Testis (tissue), 3 donors: ENCODE data around the gene PRDX6. TPM values are rescaled to one million over a fixed set of nuclear protein-coding genes. Genes with fewer than 3 reads are reported as not detected.

ENCODE experiments used
- DNase-seq: peaks from one replicate; pipeline ENCODE4 v3.0.0-alpha.2; 2019
- H3K27ac ChIP-seq, 2 donors: fragments of 200-600 bp; sonication (generic); one replicate each; pipeline ENCODE4 v1.5.1; 2019
- H3K27me3 ChIP-seq: fragments of 200-600 bp; sonication (generic); one replicate; pipeline ENCODE4 v1.5.1; 2019
- H3K36me3 ChIP-seq: fragments of 200-600 bp; sonication (generic); one replicate; pipeline ENCODE4 v1.5.1; 2017; ENCODE audit warnings: low read depth; ENCODE audit errors: missing control alignments
- H3K4me1 ChIP-seq: fragments of 200-600 bp; sonication (generic); one replicate; pipeline ENCODE4 v1.5.1; 2019
- H3K4me3 ChIP-seq, 2 donors: fragments of 200-600 bp; sonication (generic); one replicate each; pipeline ENCODE4 v1.5.1; 2017 to 2019
- H3K9me3 ChIP-seq: fragments of 200-600 bp; sonication (generic); one replicate; pipeline ENCODE4 v1.5.1; 2017
- POLR2A ChIP-seq: fragments of 450-650 bp; IDR thresholded peaks from one replicate; pipeline ENCODE4 v1.6.1; 2017; ENCODE audit warnings: antibody characterized with exemption, mild to moderate bottlenecking, moderate library complexity
- WGBS, 2 donors: methylation state at CpG; one replicate each; pipeline ENCODE4 v1.1.5; 2018; 5-methylcytosine and 5-hydroxymethylcytosine counted together
- intact Hi-C: fragments of 100-400 bp; cut with DNase I; formaldehyde crosslinking; loops from one replicate; pipeline ENCODE4 v1.15.1; 2023; ENCODE audit warnings: low total_unique reads
- polyA plus RNA-seq: library from polyadenylated mRNA; stranded (reverse); fragments of 350-450 nt; fragmentation: Illumina TruSeq; extraction: RNeasy Lipid Tissue Mini Kit (QIAGEN cat#74804); gene quantifications from one replicate; pipeline ENCODE4 v1.2.3, GENCODE V29; 2014; ENCODE audit warnings: low read depth, low replicate concordance; ENCODE audit not compliant: insufficient read depth
- total RNA-seq, 2 donors: library from RNA; depleted of rRNA; stranded (reverse); fragments of >200 nt; gene quantifications; one replicate each; pipeline ENCODE4 v1.2.3, GENCODE V29; 2016
- TF ChIP-seq, protein P1 (sequence below), 3 experiments: fragments of 450-650 bp in 2 of 3; fragments of 200-600 bp in 1 of 3; sonication (generic) in 1 of 3; IDR thresholded peaks; one replicate each; pipeline ENCODE4 v1.5.1; 2016 to 2019; ENCODE audit warnings: antibody characterized with exemption in 3 of 3, mild to moderate bottlenecking in 2 of 3, moderate library complexity in 1 of 3

Gene PRDX6
- total and polyA plus RNA-seq, 3 donors from 2014 or later: 376 to 458 (median 385) TPM

GRCh38 chr1:173447224-173447623 is 29.9 kb upstream of the PRDX6 start:
- Histone ChIP-seq H3K27me3 (no peaks in the 10 kb centered on the region), H3K36me3 (no peaks in the 10 kb centered on the region), H3K4me3 (no peak overlapping the region), H3K27ac (no peak overlapping the region), H3K4me1 (no peaks in the 10 kb centered on the region), H3K9me3 (no peaks in the 10 kb centered on the region)
- intact Hi-C loops: no loop called here
- no peak for DNase-seq
- 83 to 86% methylated on average over 1 of the region's 1 CpG for WGBS, 2 donors
- TF ChIP-seq, protein P1, sequence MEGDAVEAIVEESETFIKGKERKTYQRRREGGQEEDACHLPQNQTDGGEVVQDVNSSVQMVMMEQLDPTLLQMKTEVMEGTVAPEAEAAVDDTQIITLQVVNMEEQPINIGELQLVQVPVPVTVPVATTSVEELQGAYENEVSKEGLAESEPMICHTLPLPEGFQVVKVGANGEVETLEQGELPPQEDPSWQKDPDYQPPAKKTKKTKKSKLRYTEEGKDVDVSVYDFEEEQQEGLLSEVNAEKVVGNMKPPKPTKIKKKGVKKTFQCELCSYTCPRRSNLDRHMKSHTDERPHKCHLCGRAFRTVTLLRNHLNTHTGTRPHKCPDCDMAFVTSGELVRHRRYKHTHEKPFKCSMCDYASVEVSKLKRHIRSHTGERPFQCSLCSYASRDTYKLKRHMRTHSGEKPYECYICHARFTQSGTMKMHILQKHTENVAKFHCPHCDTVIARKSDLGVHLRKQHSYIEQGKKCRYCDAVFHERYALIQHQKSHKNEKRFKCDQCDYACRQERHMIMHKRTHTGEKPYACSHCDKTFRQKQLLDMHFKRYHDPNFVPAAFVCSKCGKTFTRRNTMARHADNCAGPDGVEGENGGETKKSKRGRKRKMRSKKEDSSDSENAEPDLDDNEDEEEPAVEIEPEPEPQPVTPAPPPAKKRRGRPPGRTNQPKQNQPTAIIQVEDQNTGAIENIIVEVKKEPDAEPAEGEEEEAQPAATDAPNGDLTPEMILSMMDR (IDR thresholded peaks at IDR 0.05): no peak
- TF ChIP-seq POLR2A: no peak

DNA sequence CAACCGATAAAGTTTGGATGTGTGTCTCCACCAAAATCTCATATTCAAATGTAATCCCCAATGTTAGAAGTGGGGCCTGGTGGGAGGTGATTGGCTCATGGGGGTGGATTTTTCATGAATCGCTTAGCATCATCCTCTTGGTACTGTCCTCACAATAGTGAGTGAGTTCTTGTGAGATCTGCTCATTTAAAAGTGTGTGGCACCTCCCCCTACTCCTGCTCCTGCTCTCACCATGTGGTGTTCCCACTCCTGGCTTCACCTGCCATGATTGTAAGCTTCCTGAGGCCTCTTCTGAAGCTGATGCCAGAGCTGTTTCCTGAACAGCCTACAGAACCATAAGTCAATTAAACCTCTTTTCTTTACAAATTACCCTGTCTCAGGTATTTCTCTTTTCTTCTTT is 28.2 kb upstream of the PRDX6 start:
- no peaks in the 10 kb centered on the region for H3K4me1 ChIP-seq
- WGBS, 2 donors: 97 to 100% methylated on average over 2 of the region's 2 CpGs
- intact Hi-C loops: no loop called here

GRCh38 chr1:173451981-173452380 is 25.2 kb upstream of the PRDX6 start:
- intact Hi-C loops: no loop called here
- TF ChIP-seq, protein P1 (IDR thresholded peaks at IDR 0.05): no peak
- no peak for TF ChIP-seq POLR2A
- 43 to 70% methylated on average over 2 of the region's 2 CpGs for WGBS, 2 donors
- Histone ChIP-seq H3K4me3 (no peak overlapping the region), H3K9me3 (no peaks in the 10 kb centered on the region), H3K36me3 (no peaks in the 10 kb centered on the region), H3K27ac (no peak overlapping the region), H3K4me1 (no peaks in the 10 kb centered on the region), H3K27me3 (no peaks in the 10 kb centered on the region)
- no peak for DNase-seq

More for the DNA sequence above, 28.2 kb upstream of the PRDX6 start:
- no peak overlapping the region for H3K4me3 ChIP-seq
- H3K9me3 ChIP-seq: no peaks in the 10 kb centered on the region
- no peaks in the 10 kb centered on the region for H3K36me3 ChIP-seq
- no peak for DNase-seq
- TF ChIP-seq, protein P1 (IDR thresholded peaks at IDR 0.05): no peak
- no peak for TF ChIP-seq POLR2A
- H3K27ac ChIP-seq: no peak overlapping the region
- no peaks in the 10 kb centered on the region for H3K27me3 ChIP-seq

DNA sequence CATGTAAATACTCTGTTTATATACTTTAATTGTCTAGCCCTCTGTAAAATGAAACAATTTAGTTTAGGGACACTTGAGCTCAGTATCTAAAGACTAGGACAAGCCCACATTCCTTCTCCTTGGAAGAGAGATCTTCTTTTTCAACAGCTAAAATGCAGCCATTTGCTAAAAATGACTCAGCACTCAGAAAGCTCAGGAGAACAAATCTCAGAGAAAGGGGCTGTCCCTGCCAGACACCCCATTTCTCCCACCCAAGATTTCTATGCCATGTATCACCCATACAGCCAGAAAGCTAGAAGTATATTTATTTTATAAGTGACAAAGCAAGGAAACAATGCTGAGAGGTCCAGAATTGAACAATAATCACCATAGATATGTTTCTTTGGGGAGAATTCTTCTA is 23.2 kb upstream of the PRDX6 start:
- TF ChIP-seq POLR2A: no peak
- TF ChIP-seq, protein P1 (IDR thresholded peaks at IDR 0.05): no peak
- no peak for DNase-seq
- H3K4me1 ChIP-seq: no peaks in the 10 kb centered on the region
- no peaks in the 10 kb centered on the region for H3K36me3 ChIP-seq
- H3K27me3 ChIP-seq: no peaks in the 10 kb centered on the region
- H3K27ac ChIP-seq: no peak overlapping the region
- intact Hi-C loops: no loop called here
- H3K9me3 ChIP-seq: no peaks in the 10 kb centered on the region
- no peak overlapping the region for H3K4me3 ChIP-seq

GRCh38 chr1:173454966-173455524 is 22.1 kb upstream of the PRDX6 start:
- no peaks in the 10 kb centered on the region for H3K36me3 ChIP-seq
- DNase-seq: no peak
- intact Hi-C loops: no loop called here
- no peaks in the 10 kb centered on the region for H3K27me3 ChIP-seq
- no peak overlapping the region for H3K4me3 ChIP-seq
- WGBS, 2 donors: 96 to 99% methylated on average over 4 of the region's 4 CpGs
- no peak overlapping the region for H3K27ac ChIP-seq
- H3K9me3 ChIP-seq: no peaks in the 10 kb centered on the region
- H3K4me1 ChIP-seq: no peaks in the 10 kb centered on the region
- TF ChIP-seq POLR2A: no peak
- TF ChIP-seq, protein P1 (IDR thresholded peaks at IDR 0.05): no peak
